HG03575 (cell line): ENCODE results near the gene BHLHE23.
"Not testable (repeated sequence)": the region's sequence is repeated elsewhere in the genome, so short reads cannot be mapped to it uniquely, and the experiment has no call there.

Source experiments
- ATAC-seq: cut with Tn5 transposase; IDR thresholded peaks from one replicate; pipeline ENCODE4 v1.9.1; 2021; ENCODE audit not compliant: unreplicated experiment, insufficient number of reproducible peaks, low FRiP score; ENCODE audit errors: extremely low read depth

BHLHE23 gene

DNA sequence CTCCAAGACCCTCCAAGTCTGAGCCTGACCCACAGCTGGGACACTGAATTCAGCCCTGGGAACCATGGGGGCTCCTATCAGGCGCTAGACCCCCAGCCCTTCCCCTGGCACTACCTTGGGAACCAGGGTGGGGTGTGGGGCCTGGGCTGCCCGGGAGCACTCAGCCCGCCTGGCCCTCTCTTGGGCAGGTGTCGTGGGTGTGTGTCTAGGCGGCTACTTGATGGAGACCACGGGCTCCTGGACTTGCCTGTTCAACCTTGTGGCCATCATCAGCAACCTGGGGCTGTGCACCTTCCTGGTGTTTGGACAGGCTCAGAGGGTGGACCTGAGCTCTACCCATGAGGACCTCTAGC lies 39.6 kb downstream of the BHLHE23 start:
- ATAC-seq = no peak

DNA sequence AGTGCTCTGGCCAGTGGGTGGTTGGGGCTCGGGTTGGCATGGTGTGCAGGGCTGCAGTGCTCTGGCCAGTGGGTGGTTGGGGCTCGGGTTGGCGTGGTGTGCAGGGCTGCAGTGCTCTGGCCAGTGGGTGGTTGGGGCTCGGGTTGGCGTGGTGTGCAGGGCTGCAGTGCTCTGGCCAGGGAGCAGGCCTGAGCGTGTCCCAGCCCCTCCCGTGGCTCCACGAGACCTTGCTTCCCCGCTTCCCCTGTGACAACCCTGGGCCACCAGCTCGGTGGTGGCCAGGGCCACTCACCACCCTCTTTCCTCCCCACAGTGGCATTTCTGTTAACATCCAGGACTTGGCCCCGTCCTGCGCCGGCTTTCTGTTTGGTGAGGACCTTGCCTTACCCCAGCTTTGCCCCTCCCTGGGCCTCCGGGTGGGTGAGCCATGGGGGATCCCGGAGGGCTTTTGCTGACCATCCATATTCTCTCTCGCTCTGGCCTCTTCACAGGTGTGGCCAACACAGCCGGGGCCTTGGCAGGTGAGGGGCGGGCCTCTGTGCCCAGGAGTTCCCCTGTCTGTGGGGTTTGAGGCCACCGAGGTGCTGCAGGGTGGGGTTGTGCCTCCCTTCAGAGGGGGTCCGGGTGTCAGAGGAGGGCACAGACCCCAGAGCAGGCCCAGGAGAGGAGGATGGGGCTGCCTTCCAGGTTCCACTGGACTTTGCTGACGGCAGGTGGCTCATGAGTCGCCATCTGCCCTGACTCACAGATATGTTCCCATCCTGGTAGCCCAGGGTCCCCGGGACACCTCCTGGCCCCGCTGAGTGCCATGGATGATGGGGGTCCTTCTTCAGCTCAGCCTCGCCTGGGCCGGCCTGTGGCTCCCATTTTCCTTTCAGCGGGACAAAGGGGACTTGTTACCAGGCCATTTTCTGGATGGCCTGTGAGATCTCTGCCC lies 40.3 kb downstream of the BHLHE23 start:
- ATAC-seq = no peak

DNA sequence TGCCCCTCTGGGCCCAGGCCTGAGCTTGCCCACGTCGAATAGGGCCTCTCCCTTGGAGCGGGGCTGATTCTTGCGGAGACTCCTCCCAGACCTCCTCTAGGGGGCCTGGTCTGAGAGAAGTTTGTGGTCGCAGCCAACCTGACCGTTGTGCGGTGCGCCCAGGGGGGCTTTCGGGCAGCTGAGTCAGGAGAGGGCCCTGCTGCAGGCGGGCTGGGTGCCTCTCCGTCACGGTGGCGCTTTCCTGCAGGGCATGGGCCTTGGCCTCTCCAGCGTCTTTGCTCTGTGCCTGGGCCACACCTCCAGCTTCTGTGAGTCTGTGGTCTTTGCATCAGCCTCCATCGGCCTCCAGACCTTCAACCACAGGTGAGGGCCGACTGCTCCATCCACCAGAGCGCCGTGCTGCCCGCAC lies 41.4 kb downstream of the BHLHE23 start:
- no peak for ATAC-seq

DNA sequence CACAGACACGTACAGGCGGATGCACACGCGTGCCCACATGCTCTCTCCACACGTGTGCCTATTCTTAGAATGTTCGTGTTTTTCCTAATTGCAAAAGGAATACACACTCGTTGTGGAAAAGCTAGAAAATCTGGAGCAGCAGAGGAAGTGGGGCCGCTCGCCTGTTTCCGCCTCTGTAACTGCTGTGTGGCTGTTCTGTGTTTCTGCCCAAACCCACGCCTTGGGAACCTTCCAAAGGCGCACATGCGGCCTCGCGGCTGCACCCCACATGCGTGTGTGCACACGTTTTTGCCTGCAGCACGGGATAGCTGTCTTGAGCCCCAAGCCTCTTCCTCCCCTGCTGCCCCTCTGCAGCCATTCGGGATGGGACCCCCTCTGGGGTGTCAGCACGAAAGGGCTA lies 42.1 kb downstream of the BHLHE23 start:
- no peak for ATAC-seq

DNA sequence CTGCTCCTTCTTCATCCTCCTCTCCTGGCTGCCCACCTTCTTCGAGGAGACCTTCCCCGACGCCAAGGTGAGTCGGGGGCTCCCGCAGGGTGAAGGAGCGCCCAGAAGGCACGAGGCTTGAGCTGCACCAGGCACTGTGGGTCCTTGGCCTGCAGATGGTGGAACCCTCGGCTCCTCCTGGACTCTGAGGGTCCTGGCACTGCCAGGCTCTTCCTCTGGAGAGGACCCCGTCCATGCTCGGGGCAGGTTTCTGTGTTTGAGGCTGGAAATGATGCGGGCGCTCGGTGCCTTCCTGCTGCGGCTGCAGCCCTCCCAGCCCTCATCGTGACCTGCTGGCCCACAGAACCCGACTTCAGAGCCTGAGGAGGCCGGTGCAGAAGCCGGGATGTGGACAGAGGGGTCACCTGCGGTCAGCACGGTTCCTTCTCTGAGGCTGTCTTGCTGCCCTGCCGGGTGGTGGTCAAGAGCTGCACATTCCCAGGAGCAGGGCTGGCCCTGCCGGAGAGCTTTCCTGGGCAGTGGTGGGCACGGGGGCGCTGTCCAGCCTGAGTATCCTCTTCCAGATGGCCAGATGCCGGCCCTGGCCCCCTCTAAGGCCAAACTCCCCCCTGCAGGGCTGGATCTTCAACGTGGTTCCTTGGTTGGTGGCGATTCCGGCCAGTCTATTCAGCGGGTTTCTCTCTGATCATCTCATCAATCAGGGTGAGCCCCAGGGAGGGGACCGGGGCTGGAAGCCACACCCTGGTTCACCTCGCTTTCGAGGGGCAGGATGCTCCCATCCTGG lies 43.0 kb downstream of the BHLHE23 start:
- no peak for ATAC-seq

DNA sequence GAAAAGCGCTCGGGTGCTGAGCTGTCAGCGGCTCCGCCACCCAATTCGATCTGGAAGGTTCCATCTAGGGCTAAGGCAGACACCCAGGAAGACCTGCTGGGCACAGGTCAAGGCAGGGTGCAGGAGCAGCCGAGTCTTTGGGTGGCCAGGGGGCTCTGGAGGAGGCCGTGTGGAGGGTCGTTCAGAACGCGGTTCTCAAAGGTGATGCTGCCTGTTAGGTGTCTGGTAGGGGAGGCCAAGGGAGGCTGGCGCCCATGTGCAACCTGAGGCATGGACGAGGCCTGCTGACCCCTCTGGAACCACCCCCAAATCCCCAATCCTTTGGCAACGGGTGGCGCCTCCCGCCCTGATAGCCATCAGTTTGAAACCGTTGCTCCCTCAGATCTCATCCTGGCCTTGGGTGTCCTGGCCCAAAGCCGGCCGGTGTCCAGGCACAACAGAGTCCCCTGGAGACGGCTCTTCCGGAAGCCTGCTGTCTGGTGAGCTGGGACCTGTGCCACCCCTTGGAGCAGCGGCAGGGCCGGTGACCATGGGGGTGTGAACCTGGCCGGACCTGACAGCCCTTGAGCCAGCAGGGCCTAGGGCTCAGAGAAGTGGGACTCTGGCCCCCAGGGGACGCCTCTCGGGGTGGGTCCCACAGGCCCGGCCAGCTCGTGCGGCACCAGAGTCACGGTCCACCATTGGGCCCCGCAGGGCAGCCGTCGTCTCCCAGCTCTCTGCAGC lies 43.7 kb downstream of the BHLHE23 start:
- ATAC-seq = no peak

DNA sequence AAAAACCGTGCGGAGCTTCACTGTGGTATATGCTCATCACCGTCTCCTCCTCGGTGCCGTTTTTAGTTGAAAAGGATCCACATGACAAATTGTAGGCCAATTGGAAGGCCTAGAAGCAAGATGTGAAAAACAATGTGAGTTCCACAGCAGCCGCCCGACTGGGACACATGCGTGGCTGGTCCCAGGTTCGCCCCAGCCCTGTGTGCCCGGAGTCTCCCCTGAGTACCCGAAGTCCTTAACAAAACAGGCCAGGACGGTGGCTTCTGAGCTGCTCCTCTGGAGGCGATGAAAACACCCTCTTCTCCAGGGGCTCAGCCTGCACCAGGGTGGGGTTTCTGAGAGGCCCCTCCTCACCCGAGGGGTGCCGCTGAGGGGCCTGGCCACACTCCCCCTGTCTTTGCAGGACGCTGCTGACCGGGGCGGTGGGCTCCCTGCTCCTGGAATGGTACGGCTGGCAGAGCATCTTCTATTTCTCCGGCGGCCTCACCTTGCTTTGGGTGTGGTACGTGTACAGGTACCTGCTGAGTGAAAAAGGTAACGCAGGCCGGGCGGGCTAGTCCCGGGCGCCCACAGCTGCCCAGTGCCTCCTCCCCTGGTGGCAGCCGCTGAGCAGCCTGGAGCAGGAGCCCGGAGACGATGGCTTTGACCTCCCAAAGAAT lies 44.4 kb downstream of the BHLHE23 start:
- no peak for ATAC-seq

DNA sequence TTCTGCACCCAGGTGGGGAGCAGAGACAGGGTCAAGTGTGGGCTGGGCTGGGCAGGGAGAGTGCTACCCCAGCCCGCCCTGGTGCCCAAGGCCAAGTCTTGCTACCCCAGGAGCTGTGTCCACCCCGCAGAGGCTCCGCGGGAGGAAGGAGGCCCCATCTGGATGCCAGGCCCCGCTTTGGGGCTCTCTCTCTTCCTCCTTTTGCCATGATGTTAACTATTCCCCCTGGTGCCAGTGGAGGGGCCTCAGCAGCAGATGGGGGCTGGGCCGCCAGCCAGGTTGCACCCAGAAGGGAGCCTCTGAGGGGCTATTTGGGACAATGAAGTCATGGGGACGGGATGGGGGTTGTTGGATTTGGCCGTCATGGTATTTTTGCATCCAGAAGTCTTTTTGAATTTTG lies 45.0 kb downstream of the BHLHE23 start:
- ATAC-seq = no peak

DNA sequence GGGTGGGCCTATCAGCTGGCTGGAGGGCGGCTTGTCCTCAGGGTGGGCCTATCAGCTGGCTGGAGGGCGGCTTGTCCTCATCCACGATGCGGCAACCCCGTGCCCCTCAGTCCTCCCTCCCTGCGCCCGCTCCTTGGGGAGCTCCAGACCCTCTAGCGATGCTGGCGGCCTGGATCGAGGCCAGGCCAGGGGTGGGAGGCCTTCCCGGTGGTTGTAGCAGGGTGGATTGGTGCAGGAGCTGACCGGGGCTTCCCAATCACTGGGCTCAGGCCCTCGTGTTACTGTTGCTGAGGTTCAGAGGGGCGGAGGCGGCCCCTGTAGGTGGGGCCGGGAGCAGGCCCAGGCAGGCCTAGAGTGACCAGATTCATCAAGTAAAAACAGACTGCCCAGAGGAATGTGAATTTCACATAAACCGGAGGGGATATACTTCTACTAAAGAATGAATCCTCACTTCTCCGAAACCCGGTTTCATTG lies 45.4 kb downstream of the BHLHE23 start:
- no peak for ATAC-seq

DNA sequence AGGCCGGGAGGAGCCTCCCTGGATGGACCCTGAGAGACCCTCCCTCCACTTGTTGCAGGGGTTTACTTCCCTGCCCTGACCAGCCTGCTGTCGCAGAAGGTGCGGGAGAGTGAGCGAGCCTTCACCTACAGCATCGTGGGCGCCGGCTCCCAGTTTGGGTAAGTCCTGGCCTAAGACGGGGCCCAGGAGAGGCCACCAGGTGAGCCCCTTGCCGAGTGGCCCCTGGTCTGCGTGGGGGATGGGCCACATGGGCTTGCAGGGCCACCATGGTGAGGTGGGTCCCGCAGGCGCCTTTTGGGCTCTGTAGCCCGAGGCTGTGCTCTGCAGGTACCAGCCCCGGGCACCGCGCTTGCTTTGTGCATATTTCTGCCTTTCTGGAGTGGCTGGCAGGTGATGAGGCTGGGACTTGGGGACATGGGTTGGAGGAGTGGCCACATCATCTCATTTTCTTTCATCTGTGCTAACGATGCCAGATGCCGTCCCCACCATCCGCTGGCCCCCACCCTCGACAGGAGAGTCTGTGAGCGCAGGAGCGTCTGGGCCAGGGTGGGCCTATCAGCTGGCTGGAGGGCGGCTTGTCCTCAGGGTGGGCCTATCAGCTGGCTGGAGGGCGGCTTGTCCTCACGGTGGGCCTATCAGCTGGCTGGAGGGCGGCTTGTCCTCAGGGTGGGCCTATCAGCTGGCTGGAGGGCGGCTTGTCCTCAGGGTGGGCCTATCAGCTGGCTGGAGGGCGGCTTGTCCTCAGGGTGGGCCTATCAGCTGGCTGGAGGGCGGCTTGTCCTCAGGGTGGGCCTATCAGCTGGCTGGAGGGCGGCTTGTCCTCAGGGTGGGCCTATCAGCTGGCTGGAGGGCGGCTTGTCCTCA lies 46.1 kb downstream of the BHLHE23 start:
- not testable (repeated sequence) for ATAC-seq

DNA sequence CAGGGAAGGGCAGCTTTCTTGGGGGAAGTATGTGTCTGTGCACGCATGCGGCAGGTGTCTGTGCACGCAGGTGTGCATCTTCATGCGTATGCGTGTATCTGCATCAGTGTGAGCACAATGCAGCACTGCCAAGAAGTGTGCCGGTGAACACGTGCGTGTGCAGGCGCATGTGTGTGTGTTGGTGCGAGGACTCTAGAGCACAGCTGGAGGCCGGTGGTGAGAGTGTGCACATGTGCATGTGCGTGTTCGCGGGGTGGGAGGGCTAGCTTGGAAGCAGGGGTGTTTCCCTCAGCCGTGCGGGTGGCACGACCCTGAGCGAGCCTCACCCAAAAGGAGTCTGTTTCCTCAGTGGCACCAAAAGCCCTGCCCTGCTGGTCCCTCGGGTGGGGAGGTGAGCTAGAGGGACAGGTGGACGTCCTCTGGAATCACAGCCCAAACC lies 46.7 kb downstream of the BHLHE23 start:
- no peak for ATAC-seq

DNA sequence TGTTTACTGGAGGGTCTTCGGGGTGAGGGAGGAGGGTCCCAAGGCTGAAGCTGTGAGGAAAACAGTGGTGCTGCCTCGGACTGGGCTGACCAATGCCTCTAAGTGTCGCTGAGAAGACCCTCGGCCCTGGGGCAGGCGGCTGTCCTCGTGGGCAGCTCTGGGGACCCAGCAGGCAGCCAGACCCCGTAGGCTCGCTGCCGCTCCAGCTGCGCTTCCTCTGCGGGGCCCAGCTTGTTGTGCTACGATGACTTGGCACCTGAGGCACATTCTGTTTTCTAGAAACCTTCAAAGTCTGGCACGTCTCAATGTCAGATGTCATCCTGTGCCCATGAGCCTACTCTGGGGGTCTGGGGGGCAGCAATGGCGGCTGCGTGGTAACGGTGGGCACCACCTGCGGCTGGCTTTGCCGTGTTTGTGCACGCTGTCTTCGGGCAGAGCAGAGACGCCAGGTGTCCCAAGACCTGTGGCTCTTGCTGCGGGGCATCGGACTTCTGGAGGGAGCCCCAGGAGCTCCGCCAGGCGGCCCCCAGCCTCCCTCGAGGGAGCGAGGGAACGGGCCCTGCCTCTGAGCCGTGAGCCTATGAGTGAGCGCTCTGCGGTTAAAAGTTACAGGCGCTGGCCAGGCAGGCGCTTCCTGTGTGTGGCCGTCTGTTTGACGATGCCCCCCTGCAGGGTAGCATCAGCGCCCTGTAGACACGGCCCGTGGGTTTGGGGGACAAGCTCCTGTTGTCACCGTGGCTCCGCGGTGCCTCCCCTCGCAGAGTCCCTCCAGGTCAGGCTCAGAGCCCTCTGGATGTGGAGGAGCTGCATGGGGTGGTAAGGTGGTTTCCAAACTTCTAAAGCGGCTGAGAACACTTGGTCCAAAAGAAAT lies 47.4 kb downstream of the BHLHE23 start:
- no peak for ATAC-seq

DNA sequence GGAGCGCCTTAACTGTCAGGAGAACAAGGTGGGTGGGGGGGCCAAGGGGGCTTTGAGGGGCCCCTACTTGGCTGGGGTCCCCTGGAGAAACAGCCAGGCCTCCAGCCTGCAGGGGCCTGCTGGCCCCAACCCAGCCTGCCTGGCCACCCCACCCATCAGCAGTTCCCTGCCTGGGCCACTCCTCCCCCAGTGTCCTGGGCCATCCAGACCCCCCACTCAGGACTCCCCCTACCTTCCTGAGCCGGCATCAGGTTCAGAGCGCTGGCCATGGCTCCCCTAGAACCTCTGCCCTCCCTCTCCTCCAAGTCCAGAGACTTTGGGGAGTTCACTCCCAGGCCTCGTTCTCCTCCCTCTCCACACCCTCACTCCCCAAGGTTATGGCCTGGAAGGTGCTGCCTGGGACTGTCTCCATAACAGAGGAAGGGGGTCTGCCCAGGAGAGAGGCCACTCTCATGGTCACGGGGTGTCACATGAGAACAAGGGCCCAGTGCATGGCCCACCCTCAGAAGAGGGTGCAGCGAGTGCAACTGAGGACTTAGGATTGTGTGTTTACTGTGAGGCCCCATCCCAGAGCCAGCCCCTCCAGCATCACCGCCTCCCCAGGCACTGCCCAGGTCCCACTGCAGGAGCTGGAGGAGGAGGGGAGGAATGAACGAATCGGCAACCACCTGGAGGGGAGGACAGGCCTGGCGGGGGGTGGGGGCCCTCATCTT lies 48.2 kb downstream of the BHLHE23 start:
- no peak for ATAC-seq

DNA sequence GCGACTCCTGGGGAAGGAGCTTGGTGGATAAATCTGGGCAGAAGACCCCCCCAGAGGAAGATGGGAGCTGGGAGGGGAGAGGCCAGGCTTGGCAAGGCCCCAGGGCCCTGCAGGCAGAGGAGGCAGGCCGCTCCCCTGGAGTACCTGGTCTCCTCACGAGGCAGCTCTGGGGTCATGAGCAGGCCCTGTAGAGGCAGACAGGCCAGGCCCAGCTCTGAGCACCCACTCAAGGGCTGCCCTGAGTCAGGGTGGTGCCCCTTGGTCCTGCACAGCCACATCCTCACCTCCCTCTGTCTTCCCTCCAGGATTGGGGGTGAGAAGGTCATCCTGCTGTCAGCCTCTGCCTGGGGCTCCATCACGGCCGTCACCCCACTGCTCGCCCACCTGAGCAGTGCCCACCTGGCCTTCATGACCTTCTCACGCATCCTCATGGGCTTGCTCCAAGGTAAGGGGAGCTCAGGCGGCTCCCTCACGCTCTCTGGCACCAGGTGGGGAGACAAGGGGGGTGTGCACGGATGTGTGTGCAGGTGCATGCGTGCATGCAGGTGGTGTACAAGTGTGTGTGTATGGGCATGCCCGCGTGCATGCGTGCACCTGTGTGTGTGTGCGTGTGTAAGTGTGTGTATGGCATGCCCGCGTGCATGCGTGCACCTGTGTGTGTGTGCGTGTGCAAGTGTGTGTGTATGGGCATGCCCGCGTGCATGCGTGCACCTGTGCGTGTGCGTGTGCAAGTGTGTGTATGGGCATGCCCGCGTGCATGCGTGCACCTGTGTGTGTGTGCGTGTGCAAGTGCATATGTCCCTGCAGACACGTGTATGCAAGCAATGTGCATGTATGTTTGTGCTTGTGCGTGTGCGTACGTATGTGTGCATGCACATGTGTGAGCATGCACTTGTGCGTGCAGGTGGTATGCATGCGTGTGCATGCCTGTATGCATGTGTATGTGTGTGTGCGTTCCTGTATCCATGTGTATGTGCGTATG lies 49.3 kb downstream of the BHLHE23 start:
- no peak for ATAC-seq

DNA sequence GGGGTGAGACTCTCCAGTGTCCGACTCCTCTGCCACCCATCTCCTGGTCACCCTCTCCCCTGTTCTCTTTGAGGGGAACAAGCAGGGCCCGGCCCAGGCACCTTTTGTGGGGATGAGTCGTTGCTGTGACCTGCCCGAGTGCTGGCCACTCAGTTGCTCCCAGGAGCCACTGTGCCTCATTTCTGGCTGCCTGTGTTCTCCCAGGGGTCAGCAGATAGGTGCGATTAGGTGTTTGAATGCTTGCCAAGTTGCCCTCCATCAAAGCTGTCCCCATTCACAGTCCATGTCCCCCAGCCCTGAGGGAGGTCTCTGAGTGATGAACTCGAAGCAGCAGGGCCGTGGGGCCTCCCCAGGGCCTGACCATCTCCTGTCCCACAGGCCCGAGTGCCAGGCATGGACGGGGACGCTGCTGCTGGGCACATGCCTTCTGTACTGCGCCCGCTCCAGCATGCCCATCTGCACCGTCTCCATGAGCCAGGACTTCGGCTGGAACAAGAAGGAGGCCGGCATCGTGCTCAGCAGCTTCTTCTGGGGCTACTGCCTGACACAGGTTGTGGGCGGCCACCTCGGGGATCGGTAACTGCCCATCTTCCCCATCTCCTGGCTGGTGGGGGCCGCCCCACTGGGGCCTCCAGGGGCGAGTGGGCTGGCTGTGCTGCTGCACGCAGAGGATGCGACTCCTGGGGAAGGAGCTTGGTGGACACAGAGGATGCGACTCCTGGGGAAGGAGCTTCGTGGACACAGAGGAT lies 50.2 kb downstream of the BHLHE23 start:
- ATAC-seq = no peak
